ENCODE results near the gene SNCAIP.

DNA sequence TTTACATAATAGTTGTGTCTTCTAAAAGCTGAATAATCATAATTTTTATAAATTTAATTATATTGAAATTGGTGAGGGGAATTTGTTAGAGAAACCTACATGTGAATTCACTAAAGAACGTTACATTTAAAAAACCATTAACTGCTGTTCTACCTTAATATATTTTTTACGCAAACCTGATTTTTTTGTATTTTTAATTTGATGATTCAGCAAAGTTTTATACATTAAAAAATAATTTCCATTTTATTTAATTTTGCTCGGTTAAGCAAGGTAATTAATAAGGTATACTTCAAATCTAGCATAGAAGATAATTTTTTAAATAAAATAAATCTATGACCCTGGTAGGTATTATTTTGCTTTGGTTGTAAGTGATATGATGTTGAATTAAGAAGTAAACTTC, 114.3 kb downstream of the SNCAIP start:
- TF ChIP-seq, protein P1, sequence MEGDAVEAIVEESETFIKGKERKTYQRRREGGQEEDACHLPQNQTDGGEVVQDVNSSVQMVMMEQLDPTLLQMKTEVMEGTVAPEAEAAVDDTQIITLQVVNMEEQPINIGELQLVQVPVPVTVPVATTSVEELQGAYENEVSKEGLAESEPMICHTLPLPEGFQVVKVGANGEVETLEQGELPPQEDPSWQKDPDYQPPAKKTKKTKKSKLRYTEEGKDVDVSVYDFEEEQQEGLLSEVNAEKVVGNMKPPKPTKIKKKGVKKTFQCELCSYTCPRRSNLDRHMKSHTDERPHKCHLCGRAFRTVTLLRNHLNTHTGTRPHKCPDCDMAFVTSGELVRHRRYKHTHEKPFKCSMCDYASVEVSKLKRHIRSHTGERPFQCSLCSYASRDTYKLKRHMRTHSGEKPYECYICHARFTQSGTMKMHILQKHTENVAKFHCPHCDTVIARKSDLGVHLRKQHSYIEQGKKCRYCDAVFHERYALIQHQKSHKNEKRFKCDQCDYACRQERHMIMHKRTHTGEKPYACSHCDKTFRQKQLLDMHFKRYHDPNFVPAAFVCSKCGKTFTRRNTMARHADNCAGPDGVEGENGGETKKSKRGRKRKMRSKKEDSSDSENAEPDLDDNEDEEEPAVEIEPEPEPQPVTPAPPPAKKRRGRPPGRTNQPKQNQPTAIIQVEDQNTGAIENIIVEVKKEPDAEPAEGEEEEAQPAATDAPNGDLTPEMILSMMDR (IDR thresholded peaks at IDR 0.05; ENCODE audit: low read length), result no peak
- no peak for TF ChIP-seq EZH2 (IDR thresholded peaks at IDR 0.05; ENCODE audit: borderline replicate concordance, low read length)

All from OCI-LY1 (cell line).